GM10266 (cell line): ENCODE data around the gene MEI1.
A peak's percentile ranks its signal among the peaks of the same experiment; 100 is the strongest.

Experiments used
- DNase-seq: peaks from one replicate; pipeline ENCODE4 v3.0.0; 2012; ENCODE audit errors: extremely low spot score
- CTCF ChIP-seq: IDR thresholded peaks from 2 replicates; pipeline ENCODE4 v1.5.1; 2012; ENCODE audit warnings: mild to moderate bottlenecking, low read depth; ENCODE audit not compliant: control insufficient read depth, insufficient read depth; ENCODE audit errors: missing control alignments

Gene MEI1

DNA sequence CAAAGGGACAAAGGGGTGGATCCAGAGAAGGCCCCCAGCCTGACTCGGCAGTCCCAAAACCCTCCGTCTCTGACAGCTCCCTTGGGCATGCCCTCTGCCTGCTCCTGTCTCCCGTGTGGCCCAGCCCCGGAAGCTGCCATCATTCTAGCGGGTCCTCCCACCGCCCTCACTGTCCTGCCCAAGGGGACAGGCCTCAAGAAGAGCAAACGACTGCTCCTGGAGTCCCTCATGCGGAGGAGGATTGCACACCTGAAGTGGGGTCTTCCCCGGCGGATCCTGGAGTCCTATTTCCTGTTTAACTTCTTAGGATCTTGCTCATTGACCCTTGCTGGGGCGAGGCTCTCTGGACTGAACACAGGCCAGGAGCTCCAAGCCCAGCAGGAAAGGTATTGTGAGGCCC is 2.6 kb upstream of the MEI1 start:
- DNase-seq: no peak
- peak; percentile 5 for TF ChIP-seq CTCF

DNA sequence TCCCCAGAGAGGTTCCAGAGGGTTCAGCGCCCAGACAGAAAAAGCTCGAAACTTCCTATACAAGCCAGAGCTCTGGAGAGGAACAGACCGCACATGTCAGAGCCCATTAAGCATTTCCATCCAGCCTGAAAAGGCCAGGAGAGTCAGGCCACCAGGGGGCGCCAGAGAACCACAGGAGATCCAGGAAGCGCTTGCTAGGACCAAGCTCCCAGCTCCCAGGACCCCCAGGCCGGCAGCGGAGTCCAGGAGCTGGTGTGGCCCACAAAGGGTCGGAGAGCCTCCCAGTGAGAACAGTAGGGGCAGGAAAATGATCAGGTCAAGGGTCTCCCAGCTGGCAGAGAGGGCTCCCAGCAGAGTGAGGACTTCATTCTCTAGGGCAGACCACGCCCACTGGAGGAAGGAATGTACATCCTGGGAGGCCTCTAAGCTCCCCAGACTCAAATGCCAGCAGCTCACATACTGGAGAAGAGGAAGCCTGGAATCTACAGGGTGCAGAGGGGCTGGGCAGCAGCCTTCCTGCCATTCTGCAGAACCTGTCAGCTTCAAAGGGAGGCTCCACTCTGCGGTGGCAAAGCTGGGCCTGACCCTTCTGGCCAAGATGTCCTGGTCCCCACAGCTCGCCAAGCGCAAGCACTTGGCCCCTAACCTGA is 2.1 kb upstream of the MEI1 start:
- TF ChIP-seq CTCF: peak; percentile 96

GRCh38 chr22:41700108-41700364 is 733 bp downstream of the MEI1 start:
- DNase-seq: no peak
- TF ChIP-seq CTCF: no peak

More for the DNA sequence above, 2.1 kb upstream of the MEI1 start:
- peak; percentile 88 for DNase-seq

DNA sequence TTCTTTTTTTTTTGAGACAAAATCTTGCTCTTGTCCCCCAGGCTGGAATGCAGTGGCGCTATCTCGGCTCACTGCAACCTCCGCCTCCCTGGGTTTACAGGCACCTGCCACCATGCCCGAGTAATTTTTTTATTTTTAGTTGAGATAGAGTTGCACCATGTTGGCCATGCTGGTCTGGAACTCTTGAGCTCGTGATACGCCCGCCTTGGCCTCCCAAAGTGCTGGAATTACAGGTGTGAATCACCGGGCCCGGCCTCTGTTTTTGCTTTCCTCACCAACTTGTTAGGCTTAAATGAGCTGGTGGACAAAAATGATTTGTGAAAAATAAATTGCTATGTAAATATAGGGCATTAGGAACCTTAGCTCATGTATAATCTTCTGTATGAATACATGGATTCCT is 3.5 kb downstream of the MEI1 start:
- no peak for TF ChIP-seq CTCF

GRCh38 chr22:41709341-41709740 is 10.0 kb downstream of the MEI1 start:
- DNase-seq: no peak

More for the DNA sequence above, 3.5 kb downstream of the MEI1 start:
- DNase-seq: no peak

GRCh38 chr22:41713004-41713403 is 13.7 kb downstream of the MEI1 start:
- DNase-seq: no peak
- TF ChIP-seq CTCF: no peak

More at GRCh38 chr22:41709341-41709740, 10.0 kb downstream of the MEI1 start:
- TF ChIP-seq CTCF: no peak

DNA sequence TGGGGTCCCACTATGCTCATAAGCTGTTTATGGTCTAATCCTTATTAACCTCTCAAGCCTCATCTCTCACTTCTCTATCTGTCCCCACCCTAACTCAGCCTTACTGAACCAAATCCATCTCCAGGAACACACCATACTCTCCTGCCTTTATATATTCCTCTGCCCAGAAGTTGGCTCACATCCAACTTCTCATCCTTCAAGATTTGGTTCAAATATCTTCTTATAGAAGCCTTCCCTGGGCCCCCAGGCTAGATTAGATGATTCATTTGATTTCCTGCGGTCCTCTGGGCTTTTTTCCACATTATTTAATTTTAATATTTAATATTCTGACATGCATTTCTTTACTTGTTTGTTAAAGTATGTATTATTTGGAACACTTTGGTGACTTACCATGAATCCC is 23.2 kb downstream of the MEI1 start:
- DNase-seq: no peak
- TF ChIP-seq CTCF: no peak
